NCI-H128 (cell line): Measurements from ENCODE around the gene RBM20.
"Not testable (repeated sequence)": the region's sequence is repeated elsewhere in the genome, so short reads cannot be mapped to it uniquely, and the experiment has no call there.

Experiments
- DNase-seq: peaks from one replicate; lab custom pipeline; 2025; ENCODE audit not compliant: unreplicated experiment; lab: John Stamatoyannopoulos, UW

RBM20 gene

DNA sequence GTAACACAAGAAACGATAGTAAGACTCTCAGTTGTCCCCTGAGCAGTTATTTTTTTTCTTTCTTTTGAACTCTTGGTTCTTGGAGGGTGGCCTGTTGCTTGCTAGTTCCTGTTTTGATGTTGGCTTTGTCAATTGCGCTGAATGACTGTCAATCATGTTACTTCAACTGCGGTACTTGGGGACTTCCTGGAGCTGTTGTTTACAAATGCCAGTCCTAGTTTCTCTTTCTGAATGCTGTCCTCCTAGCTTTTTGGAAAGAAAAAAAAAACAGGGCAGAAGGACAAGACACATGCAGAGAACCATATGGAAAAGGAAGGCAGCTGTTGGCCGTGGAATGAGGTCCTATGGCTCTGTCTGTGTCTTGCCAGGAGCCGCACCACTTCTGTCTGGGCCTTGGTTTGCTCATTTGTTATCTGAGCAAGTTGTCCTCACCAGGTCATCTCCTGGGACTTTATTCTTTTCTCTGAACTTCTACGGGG is 220.6 kb downstream of the RBM20 start:
- no peak for DNase-seq

DNA sequence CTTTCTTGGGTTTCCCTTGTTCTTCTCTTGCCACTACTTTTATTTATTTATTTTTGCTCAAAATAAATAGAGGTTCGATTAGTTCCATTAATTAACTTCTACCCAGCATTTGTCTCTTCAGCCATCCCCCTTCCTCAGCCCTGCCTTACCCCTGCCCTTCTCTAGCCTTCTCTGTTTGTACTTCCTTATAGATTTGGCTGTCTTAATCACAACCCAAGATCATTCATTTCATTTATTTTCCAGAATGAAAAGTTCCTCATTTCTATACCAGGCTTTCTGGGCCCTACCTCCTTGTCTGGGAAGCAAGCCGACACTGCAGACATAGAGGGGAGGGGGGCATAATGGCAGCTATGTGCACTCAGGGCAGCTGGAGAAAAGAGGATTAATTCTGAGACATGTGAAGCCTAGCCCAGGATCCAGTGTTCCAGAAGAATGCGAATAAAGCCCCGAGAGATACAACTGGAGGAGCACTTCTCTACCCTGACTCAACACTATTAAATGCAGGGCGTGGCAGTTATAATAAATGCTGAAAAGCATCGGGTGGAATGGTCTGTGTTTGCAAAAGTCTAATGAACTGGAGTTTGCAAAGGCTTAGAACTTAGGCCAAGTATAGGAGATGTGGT is 221.2 kb downstream of the RBM20 start:
- DNase-seq = no peak

DNA sequence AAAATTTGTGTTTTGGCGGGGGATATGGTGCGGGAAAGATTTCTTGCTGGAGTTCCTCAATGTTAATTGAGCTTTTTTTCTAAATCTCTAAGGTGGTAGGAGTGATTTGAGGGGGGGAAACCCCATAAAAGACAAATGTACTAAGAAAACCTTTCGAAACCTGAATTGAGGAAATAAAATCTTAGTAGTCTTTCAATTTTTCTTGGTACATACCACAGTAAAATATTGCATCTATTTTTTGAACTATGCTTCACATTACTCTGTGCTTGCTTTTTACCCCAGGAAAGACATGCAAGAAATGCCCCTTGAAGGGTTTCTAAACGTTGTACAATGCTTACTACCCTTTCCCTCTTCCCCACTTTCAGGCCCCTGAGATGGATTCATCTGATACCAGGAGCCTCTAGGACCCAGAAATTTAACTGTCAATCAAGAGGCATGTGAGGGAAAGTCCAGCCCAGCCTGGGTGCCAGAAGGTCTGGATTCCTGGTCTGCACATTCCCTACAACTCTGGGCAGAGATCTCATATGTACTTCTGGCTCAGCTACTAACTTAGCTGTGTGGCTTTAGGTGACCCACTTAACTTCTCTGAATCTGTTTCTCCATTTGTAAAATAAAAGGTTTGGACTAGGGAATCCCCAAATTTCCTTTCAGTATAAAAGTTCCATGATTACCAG is 221.8 kb downstream of the RBM20 start:
- DNase-seq = no peak

DNA sequence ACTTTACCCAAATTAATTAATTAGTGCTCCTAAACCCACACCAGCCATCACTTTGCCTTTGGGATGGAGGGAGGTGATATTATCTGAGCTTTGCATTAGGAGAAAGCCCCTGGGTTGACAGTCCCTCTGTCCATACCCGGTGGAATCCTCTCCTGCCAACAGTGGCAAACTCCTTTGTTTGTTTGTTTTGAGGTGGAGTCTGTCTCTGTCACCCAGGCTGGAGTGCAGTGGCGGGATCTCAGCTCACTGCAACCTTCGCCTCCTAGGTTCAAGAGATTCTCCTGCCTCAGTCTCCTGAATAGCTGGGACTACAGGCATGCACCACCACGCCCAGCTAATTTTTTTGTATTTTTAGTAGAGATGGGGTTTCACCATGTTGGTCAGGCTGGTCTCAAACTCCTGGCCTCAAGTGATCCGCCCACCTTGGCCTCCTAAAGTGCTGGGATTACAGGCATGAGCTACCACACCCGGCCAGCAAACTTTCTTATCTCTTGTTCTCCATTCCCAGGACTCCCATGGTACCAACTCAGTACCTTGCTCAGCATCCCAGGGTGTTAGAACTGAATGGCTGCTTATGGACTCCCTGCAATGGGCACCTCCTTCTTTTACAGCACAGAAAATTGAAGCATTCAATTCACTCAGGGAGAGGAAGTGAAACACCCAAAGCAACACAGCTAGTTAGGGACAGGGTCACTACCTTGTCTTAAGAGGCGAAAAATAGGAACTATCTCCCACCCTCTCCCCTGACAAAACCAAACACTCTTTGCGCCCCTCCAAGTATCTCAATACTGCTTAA is 223.1 kb downstream of the RBM20 start:
- not testable (repeated sequence) for DNase-seq

DNA sequence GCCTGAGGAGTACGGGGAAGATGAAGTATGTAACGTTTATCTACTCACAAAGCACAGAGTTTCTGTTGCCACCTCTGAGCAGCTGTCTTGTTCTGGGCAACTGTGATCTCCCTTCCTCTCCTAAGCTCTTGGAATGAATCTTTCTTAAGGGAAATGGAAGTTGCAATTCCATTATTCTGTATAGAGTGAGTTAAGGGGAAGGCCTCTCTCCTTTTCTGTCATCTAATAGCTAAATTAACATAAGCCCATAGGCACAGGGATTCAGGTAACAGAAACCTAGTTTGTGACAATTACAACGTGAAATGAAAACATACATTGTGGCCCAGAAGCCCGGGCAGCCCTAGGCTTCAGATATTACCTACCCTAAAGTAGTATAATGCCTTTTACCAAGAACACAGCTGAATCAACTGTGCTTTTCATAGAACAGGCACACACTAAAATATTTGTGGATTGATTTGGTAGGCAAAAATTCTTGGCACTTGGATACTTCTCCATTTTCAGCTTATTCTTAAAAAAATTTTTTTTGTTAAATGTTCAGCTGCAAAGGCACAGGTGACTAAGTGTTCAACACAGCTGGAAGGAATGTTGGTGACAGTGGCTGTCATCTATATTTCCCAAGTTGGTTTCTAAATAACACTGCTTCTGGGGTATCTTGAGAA is 223.8 kb downstream of the RBM20 start:
- no peak for DNase-seq

DNA sequence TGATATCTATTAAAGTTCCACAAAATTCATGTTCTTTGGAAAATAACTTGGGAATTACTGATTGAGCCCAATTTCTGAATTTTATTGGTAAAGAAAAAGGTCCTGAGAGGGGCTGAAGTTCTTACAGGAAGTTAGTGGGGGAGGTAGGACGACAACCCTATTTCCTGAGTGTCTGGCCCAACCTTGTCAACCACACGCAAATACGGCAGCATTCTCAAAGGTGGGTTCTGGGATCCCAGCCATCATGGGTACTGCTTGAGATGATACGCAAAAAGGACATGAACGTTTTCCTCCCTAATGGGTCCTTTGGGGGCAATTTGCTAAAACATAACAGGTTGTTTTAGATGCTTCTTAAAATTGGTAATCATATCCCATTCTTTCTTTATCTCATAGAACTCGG is 224.8 kb downstream of the RBM20 start:
- no peak for DNase-seq

DNA sequence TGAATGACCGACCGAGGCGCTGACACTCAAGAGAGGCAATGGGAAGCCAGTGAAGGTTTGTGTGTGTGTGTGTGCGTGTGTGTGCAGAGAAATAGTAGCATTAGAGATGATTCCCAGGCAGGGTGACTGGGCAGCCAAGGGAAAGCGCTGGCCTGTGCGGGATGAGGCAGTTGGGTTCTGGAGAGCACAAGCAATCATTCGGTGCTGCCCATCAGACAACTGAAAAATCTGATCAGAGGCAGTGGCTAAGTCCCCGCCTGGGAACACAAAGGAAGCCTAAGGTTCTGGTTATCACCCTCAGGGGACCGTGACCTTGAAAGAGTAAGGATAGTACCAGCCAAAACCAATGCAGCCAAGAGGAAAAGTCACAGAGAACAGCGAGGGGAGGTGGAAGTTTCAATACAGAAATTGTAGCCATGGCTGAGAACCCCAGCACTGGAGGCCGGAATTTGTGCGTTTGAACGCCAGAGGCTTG is 226.7 kb downstream of the RBM20 start:
- DNase-seq = no peak

DNA sequence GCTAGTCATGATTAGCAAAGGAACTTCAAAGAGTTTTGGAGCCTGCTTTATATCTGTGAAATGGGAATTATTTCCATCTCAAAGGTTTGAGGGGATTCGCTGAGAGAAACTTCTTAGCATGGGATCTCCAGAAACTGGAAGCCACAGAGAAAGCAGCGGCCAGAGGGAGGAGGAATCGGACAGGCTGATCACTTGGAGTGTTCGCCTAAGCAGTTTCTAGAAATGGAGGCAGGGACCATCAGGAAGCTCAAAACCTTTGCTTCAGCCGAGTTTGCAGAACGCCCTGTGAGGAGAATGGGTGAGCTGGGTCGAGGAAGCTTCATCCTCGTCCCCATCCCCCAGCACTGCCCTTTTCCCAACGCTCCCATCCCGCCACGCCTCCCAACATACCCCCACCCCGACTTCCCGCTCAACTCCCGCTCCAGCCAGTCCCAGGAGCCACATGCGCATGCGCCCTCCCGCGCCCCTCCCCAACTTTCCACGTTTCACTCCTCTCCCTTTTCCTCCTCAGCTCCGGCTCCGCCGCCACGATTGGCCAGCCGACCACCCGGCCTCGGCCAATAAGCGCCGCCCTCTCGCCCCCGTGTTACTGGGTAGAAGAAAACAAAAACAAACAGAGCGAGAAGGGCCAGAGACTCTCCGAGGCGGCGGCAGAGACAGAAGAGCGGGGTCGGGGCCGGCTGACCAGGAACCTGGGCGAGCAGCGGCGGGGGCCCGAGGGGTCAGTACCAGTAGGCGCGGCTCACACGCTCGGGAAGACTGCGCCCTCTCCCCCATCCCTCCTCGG is 227.4 kb downstream of the RBM20 start, which contains the start of gene PDCD4:
Gene PDCD4 (plus strand): TSS at position 631 of the 787 bp plus-strand sequence. CDS start 4,100 bp downstream, outside the sequence.
- DNase-seq = peak; percentile 90

DNA sequence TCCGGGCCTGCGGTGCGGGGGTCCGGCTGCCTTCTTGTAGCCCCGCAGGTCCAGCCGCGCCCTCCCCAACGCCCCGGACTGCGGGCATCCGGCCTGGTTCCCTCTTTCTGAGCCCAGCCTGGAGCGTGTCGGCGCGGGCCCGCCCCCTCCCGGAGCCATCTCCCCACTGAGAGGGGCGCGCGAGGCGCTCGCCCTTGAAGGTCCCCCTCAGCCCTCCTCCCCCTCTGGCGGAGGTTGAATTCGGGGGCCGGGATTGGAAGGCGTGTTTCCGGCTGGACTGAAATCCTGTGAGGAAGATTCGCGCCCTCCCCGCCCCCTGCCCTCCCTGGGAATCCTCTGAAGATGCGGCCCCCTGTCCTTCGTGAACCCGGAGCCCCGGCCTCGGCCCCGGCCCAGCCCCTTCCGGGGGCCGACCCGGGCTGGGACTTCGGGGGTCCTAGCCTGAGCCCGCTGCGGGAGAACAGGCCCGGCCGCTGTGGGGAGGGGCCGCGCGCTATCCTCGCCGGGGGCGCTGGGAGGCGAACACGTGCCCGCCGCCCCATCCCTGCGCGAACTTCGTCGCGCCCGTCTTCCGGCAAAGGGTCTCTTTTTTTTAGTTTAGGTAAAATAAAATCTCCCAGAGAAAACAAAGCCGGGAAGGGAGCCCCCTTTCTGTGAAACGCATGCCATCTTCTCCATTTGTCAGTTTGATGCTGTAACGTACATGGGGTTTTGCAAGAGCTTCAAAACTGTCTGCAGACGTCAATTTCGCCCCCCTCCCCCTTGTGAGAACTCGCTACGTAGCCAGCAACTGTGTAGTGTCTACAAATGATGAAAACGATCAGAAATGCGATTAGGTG is 228.2 kb downstream of the RBM20 start:
- peak; percentile 8 for DNase-seq

DNA sequence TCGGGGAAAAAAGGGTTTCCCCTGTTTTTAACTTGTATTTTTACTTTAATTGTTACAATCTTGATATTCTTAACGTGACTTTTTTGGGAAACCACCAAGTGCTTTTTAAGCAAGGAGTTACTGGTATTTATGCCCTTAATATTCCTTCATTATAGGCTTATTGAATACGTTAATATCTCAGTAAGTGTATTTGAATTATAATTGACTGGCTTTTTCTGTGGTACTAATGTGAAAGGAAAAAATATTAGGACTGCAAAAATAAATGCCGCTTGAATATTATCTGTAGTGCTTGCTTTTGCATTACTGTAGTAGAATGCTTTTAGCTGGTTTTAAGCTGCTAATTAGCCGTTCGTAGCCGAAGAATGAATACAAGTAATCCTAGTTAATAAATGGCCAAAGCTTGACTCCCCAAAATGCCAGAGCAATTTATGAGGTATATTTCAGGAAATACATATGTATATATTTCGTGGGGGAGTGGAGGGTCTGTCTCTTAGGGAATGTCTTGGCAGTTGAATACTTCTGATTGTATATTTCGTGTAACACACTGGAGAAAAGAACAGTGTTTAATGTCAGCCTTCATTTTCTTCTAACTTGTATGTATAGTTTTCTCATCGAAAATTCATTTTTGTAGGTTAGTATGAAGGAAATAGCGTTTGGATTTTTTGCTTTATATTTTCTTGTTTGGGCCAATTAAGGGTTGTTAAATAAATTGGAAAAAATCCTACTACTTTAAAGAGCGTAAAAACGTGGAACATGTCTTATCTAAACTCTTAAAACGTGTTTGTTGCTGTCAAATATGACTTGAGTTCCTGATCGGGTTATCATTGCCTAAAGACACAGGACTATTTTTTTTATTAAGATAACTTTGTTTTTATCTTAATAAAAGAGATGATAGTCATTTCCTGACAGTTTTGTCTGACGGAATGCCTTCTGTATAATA is 229.1 kb downstream of the RBM20 start:
- no peak for DNase-seq

DNA sequence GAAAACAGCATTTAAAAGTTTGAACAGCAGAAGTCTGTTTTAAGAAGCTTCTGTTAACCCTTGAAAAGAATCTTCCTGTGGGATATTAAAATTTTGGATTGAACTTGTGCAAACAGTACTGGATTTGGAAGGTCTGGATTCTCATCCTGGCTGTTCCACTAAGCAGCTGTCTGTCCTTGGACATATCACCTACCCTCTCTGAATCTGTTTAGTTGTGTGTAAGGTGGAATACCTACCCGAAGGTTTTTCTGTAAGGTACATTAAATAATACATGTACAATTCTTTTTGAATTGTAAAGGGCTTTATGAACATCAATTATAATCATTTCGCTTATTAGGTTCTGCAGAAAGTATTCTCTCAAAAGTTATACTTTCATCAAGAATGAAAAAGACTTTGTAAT is 229.8 kb downstream of the RBM20 start:
- no peak for DNase-seq

DNA sequence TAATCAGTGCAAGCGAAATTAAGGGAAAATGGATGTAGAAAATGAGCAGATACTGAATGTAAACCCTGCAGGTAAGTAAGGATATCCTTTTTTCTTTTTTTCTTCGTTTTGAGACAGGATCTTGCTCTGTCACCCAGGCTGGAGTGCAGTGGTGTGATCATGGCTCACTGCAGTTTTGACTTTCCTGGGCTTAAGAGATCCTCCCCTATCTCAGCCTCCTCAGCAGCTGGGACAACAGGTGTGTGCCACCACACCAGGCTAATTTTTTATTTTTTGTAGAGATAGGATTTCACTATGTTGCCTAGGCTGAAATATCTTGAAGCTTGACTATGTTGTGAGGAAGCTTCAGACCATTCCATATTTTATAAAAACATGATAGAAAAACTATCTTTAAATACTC is 231.9 kb downstream of the RBM20 start:
- no peak for DNase-seq

DNA sequence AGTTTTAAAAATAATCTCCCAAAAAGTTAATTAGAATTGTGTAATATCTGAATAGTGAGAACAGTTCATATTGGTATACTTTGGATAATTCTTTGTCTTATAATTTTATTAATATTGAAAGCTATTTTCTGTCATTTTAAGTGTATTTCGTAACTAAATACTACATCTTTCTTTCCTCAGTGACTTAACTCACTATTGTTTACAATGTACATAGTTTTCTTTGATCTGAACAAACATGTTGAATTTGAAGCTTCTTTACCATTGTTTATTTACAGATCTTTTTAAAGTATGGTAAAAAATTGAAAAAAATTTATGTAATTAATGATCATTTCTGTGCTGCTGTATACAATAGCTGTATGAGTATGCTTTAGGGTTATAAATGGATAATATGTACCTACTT is 232.7 kb downstream of the RBM20 start:
- no peak for DNase-seq

DNA sequence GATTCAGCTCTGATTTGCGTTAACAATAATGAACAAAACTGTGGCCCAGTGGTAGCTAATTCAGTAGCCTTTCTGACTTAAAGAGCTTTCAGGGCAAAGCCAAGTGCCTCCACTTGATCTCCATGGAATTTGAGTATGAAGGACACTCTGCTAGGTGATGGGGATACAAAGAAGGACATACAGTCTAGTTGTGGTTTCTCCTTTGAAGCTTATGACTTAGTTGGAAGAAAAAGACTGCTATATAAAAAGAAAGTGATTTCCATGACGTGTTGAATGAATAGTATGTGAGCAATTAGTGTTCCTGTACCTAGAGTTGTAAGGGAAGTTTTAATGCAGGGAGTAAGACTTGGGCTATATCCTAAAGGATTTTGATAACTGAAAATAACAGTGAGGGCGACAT is 235.9 kb downstream of the RBM20 start:
- no peak for DNase-seq

DNA sequence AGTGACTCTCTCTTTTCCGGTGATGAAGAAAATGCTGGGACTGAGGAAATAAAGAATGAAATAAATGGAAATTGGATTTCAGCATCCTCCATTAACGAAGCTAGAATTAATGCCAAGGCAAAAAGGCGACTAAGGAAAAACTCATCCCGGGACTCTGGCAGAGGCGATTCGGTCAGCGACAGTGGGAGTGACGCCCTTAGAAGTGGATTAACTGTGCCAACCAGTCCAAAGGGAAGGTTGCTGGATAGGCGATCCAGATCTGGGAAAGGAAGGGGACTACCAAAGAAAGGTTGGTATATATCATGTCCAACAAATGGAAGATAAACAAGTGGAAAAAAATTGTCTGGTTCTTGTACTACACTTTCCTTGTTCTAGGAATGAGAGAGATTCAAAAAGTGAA is 237.1 kb downstream of the RBM20 start:
- DNase-seq = no peak

DNA sequence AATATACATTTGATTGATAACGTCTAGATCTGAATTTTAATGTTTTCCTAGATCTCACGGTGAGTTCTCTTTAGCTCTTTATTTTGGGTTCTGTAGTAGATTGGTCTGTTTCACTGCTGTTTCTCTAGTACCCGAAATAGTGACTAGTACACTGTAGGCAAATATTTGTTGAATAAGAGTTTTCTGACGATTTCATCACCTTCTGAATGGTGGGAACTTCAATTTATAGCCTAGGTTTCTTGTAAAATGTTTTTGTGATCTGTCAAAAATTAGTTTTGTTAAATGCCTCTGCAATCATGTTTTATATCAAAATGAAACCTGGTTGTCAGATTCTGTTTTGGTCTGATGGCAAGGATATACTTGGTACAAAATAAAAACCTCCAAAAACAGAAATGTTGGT is 237.8 kb downstream of the RBM20 start:
- no peak for DNase-seq

DNA sequence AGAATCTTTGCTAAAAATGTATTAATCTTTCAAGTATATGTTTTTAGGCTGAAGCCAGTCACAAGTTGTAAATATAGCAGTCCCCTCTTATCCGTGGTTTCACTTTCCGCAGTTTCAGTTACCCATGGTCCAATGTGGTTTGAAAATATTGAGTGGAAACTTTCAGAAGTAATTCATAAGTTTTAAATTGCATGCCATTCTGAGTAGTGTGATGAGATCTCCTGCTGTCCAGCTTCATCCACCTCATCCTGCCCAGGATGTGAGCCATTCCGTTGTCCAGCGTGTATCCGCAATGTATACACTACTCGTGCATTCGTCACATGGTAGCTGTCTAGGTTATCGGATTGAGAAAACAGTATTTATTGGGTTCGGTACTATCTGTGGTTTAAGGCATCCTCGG is 239.8 kb downstream of the RBM20 start:
- DNase-seq = no peak

DNA sequence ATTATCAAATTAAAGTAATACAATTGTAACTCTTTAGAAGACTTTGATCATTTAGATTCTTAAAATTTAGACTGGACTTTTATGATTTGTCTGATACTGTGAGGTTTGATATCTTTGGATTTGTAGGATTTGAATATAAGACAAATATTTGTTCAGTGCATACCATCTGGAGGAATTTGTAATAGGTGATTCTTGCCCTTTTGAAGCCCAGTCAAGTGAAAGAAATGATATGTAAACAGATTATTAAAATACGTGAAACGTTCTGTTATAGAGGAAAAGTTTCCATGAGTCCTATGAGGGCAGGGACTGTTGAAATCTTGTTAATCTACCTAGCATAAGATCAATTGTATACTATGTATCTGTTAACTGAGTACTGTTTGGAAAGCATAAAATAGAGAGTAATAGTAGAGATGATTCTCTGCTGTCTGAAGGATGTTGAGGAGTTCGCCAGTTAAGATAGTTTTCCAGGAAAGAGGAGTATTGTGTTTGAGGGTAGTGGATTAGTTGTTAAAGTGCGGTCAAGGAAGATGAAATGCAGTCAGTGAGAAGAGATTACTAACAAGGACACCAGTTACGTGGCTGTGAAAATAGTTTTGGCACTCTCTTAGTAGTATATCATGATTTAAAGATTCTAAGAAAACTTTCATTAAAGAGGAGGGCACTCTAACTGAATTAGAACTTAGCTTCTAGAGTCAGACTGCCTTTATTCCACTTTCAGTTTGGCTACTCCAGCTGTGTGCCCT is 242.0 kb downstream of the RBM20 start:
- no peak for DNase-seq
